Endothelial cell of umbilical vein (primary cell): ENCODE measurements around the gene PPP1R3D. TPM values are rescaled to one million over a fixed set of nuclear protein-coding genes. Genes with fewer than 3 reads are reported as not detected.

Source experiments
- BruUV-seq: library from RNA; stranded (reverse); fragments of 400-500 nt; replicated peaks from 2 replicates; lab custom pipeline; 2021; lab: Mats Ljungman, UMichigan
- CTCF ChIA-PET: fragments of 300-600, 350-600 bp; sonication (Branson Sonifier 250); formaldehyde crosslinking; loops from one replicate; lab custom pipeline; 2021; ENCODE audit warnings: antibody characterized with exemption, inconsistent platforms; lab: Charles Lee
- POLR2A ChIA-PET: fragments of 300-600, 350-600 bp; sonication (Branson Sonifier 250); formaldehyde crosslinking; loops from one replicate; lab custom pipeline; 2021; ENCODE audit warnings: antibody characterized with exemption, inconsistent platforms; lab: Charles Lee
- DNase-seq: peaks from one replicate; pipeline ENCODE4 v3.0.0-alpha.2; 2011; ENCODE audit warnings: low read depth, low spot score
- FAIRE-seq: peaks from 2 replicates; lab custom pipeline; 2011; peaks lifted over from hg19 to GRCh38; lab: Jason Lieb, UNC
- H2AFZ ChIP-seq: 2 replicates; pipeline ENCODE4 v1.6.0; 2012; ENCODE audit warnings: low read depth, low read length, control low read depth, inconsistent platforms
- H3K27ac ChIP-seq: 2 replicates; pipeline ENCODE4 v1.5.1; 2011; ENCODE audit warnings: low read depth, mild to moderate bottlenecking, control low read depth, low read length, moderate library complexity; ENCODE audit not compliant: insufficient read depth
- H3K27me3 ChIP-seq, 2 experiments: 2 replicates each; pipeline versions ENCODE4 v1.6.0 to v1.6.1; 2011; ENCODE audit warnings: low read length in 2 of 2, mixed read lengths in 1 of 2; ENCODE audit not compliant: control insufficient read depth in 2 of 2, insufficient read depth in 2 of 2
- H3K36me3 ChIP-seq, 2 experiments: 2 replicates in 1 of 2; 3 replicates in 1 of 2; pipeline ENCODE4 v1.5.1; 2011; ENCODE audit warnings: low read length in 2 of 2, mild to moderate bottlenecking in 1 of 2, moderate library complexity in 1 of 2; ENCODE audit not compliant: control insufficient read depth in 2 of 2, insufficient read depth in 2 of 2; ENCODE audit errors: extremely low read depth in 1 of 2
- H3K4me1 ChIP-seq: 3 replicates; pipeline ENCODE4 v1.5.1; 2011; ENCODE audit warnings: mild to moderate bottlenecking, low read length; ENCODE audit not compliant: control insufficient read depth, insufficient read depth; ENCODE audit errors: extremely low read depth
- H3K4me2 ChIP-seq: 2 replicates; pipeline ENCODE4 v1.6.1; 2011; ENCODE audit warnings: low read length, control low read depth, mixed read lengths; ENCODE audit not compliant: insufficient read depth
- H3K4me3 ChIP-seq, 3 experiments: fragments of 200-600 bp in 1 of 3; sonication (generic), shearing (Covaris generic) in 1 of 3; replicated peaks in 1 of 3; 2 replicates each; pipeline ENCODE4 v1.5.1; 2011 to 2016; ENCODE audit warnings: control low read depth in 3 of 3, low read length in 3 of 3, mild to moderate bottlenecking in 2 of 3, inconsistent platforms in 1 of 3, low read depth in 1 of 3, moderate library complexity in 1 of 3; ENCODE audit not compliant: insufficient read depth in 1 of 3
- H3K79me2 ChIP-seq: 2 replicates; pipeline ENCODE4 v1.6.0; 2012; ENCODE audit warnings: low read length, inconsistent platforms; ENCODE audit not compliant: control insufficient read depth, insufficient read depth
- H3K9ac ChIP-seq: replicated peaks from 2 replicates; pipeline ENCODE3; 2011; ENCODE audit warnings: low read length, control low read depth; ENCODE audit not compliant: insufficient read depth; ENCODE audit errors: extremely low read depth
- H3K9me1 ChIP-seq: replicated peaks from 3 replicates; pipeline ENCODE4 v1.6.0; 2011; ENCODE audit warnings: mild to moderate bottlenecking, low read length; ENCODE audit not compliant: control insufficient read depth, insufficient read depth; ENCODE audit errors: extremely low read depth
- H3K9me3 ChIP-seq: replicated peaks from 2 replicates; pipeline ENCODE4 v1.5.1; 2012; ENCODE audit warnings: low read length, inconsistent platforms; ENCODE audit not compliant: control insufficient read depth, insufficient read depth
- H4K20me1 ChIP-seq: replicated peaks from 2 replicates; pipeline ENCODE3; 2011; ENCODE audit warnings: mild to moderate bottlenecking, low read length; ENCODE audit not compliant: control insufficient read depth, insufficient read depth; ENCODE audit errors: extremely low read depth
- EZH2 ChIP-seq: IDR thresholded peaks from 2 replicates; pipeline ENCODE4 v1.6.1; 2012; ENCODE audit warnings: borderline replicate concordance, low read depth, mild to moderate bottlenecking, moderate library complexity, low read length, inconsistent platforms; ENCODE audit not compliant: severe bottlenecking
- FOS ChIP-seq: IDR thresholded peaks from 2 replicates; pipeline ENCODE4 v1.6.1; 2011; ENCODE audit warnings: mild to moderate bottlenecking, low read length, moderate library complexity, borderline replicate concordance; ENCODE audit not compliant: insufficient read depth
- GATA2 ChIP-seq: IDR thresholded peaks from 2 replicates; pipeline ENCODE4 v1.7.0; 2011; ENCODE audit warnings: low read depth, mild to moderate bottlenecking, moderate library complexity, mixed read lengths, low read length; ENCODE audit not compliant: insufficient read length, insufficient read depth
- JUN ChIP-seq: IDR thresholded peaks from 2 replicates; pipeline ENCODE4 v1.6.1; 2011; ENCODE audit warnings: borderline replicate concordance, low read depth; ENCODE audit not compliant: insufficient read length, insufficient read depth
- MYC ChIP-seq: IDR thresholded peaks from one replicate; pipeline ENCODE4 v1.6.1; 2011; ENCODE audit warnings: mild to moderate bottlenecking, low read depth, low read length
- POLR2A ChIP-seq: IDR thresholded peaks from 2 replicates; pipeline ENCODE4 v1.6.1; 2012; ENCODE audit warnings: low read depth, mild to moderate bottlenecking, control low read depth, low read length
- POLR2AphosphoS5 ChIP-seq: IDR thresholded peaks from 2 replicates; pipeline ENCODE4 v1.6.1; 2012; ENCODE audit warnings: low read depth, mild to moderate bottlenecking, control low read depth, low read length, moderate library complexity; ENCODE audit not compliant: insufficient read depth
- dilution Hi-C: fragments of 300-500 bp; cut with MboI; formaldehyde crosslinking; loops from one replicate; pipeline ENCODE4 v1.15.0; 2019; ENCODE audit warnings: low sequenced_read_pairs; ENCODE audit not compliant: extremely low pct_ligation_motif_present
- intact Hi-C: fragments of 100-400 bp; cut with micrococcal nuclease; formaldehyde crosslinking; loops from one replicate; pipeline ENCODE4 v1.10.0; 2022
- polyA plus RNA-seq, 4 experiments: library from polyadenylated mRNA; depleted of rRNA in 3 of 4; stranded (reverse) in 3 of 4; unstranded in 1 of 4; fragments of >200 nt; gene quantifications; 2 replicates each; pipeline versions ENCODE4 v1.2.1 to v1.2.3, GENCODE V29; 2011 to 2012; ENCODE audit warnings: missing spikeins in 1 of 4
- total RNA-seq: library from RNA; stranded (reverse); gene quantifications from 2 replicates; pipeline ENCODE4 v1.2.3, GENCODE V29; 2021
- TF ChIP-seq, protein P1 (sequence below): IDR thresholded peaks from 2 replicates; pipeline ENCODE4 v1.6.1; 2011; ENCODE audit not compliant: insufficient read depth, insufficient read length
- TF ChIP-seq, protein P2 (sequence below), 2 donors: IDR thresholded peaks; 1 replicate in 1 of 2; 2 replicates in 1 of 2; pipeline ENCODE4 v1.5.1; 2011; ENCODE audit warnings: low read length in 2 of 2, mild to moderate bottlenecking in 2 of 2, moderate library complexity in 2 of 2, control low read depth in 1 of 2, inconsistent platforms in 1 of 2, low read depth in 1 of 2; ENCODE audit not compliant: insufficient read depth in 1 of 2; ENCODE audit errors: extremely low read depth in 1 of 2

Gene PPP1R3D
- total and polyA plus RNA-seq, 2 donors (not counting 3 experiments of a cell fraction or from before 2014, with no cell fraction given), result 1.7 to 5.2 TPM

DNA sequence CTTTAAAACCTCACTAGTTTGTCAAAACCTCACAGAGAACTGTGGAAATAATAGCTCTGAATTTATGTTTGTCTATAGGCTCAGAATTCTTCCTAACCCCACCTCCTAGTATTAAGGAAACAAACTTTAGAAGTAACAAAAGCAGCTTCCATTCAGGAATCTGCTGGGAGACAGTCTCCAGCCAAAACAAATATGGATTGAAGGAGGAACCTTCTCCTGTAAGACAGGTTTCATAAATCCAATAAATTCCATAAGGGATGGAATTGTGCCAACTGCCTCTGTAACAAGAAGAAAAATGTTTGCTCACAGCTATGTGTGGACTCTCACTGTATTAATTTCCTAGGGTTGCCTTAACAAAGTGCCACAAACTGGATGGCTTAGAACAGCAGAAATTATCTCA lies 14.2 kb downstream of the PPP1R3D start:
- no peak overlapping the region for H3K27ac ChIP-seq
- H3K9me3 ChIP-seq, result no peaks in the 10 kb centered on the region
- no peaks in the 10 kb centered on the region for H3K79me2 ChIP-seq
- no peak overlapping the region for H3K9ac ChIP-seq
- no peak for FAIRE-seq
- intact Hi-C loops, result no loop called here
- no peaks in the 10 kb centered on the region for H3K9me1 ChIP-seq
- H3K4me1 ChIP-seq, result no peaks in the 10 kb centered on the region
- DNase-seq, result no peak
- H3K4me2 ChIP-seq, result no peak overlapping the region
- H3K36me3 ChIP-seq, result no peaks in the 10 kb centered on the region
- ChIA-PET POLR2A (no interaction called here), CTCF (interaction anchor here (0.8 to 1.8 kb wide), 3 partner anchors 11 to 30 kb away, joined by 3 to 4 read pairs (median 3); partner anchors contain the start of genes FAM217B and PPP1R3D)
- peaks cover 3 to 19% of the 10 kb centered on the region in 2 experiments for H3K27me3 ChIP-seq
- BruUV-seq, result no TSS peak
- H3K4me3 ChIP-seq, result no peak overlapping the region
- TF ChIP-seq EZH2 (no peak), GATA2 (no peak), JUN (no peak), MYC (no peak), FOS (no peak), POLR2A (no peak), POLR2AphosphoS5 (no peak)
- TF ChIP-seq, protein P1, sequence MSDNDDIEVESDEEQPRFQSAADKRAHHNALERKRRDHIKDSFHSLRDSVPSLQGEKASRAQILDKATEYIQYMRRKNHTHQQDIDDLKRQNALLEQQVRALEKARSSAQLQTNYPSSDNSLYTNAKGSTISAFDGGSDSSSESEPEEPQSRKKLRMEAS, result no peak
- TF ChIP-seq, protein P2, sequence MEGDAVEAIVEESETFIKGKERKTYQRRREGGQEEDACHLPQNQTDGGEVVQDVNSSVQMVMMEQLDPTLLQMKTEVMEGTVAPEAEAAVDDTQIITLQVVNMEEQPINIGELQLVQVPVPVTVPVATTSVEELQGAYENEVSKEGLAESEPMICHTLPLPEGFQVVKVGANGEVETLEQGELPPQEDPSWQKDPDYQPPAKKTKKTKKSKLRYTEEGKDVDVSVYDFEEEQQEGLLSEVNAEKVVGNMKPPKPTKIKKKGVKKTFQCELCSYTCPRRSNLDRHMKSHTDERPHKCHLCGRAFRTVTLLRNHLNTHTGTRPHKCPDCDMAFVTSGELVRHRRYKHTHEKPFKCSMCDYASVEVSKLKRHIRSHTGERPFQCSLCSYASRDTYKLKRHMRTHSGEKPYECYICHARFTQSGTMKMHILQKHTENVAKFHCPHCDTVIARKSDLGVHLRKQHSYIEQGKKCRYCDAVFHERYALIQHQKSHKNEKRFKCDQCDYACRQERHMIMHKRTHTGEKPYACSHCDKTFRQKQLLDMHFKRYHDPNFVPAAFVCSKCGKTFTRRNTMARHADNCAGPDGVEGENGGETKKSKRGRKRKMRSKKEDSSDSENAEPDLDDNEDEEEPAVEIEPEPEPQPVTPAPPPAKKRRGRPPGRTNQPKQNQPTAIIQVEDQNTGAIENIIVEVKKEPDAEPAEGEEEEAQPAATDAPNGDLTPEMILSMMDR (IDR thresholded peaks at IDR 0.05; ENCODE audit: extremely low read depth in 1 of 2, insufficient read depth in 1 of 2, low read depth in 1 of 2, low read length in 2 of 2), result no peak
- dilution Hi-C loops, result no loop called here
- no peaks in the 10 kb centered on the region for H4K20me1 ChIP-seq
- no peak overlapping the region for H2AFZ ChIP-seq
